Stimulated activated CD4-positive, alpha-beta T cell treated with anti-CD3 and anti-CD28 coated beads, Interleukin-4, amount 100 ng/mL, for 24 hours (primary cell): ENCODE results near the gene SNAP23.
"Not testable (repeated sequence)": the region's sequence is repeated elsewhere in the genome, so short reads cannot be mapped to it uniquely, and the experiment has no call there.

Experiments used
- DNase-seq: peaks from one replicate; pipeline ENCODE4 v3.0.0-alpha.2; 2020

SNAP23 gene

DNA sequence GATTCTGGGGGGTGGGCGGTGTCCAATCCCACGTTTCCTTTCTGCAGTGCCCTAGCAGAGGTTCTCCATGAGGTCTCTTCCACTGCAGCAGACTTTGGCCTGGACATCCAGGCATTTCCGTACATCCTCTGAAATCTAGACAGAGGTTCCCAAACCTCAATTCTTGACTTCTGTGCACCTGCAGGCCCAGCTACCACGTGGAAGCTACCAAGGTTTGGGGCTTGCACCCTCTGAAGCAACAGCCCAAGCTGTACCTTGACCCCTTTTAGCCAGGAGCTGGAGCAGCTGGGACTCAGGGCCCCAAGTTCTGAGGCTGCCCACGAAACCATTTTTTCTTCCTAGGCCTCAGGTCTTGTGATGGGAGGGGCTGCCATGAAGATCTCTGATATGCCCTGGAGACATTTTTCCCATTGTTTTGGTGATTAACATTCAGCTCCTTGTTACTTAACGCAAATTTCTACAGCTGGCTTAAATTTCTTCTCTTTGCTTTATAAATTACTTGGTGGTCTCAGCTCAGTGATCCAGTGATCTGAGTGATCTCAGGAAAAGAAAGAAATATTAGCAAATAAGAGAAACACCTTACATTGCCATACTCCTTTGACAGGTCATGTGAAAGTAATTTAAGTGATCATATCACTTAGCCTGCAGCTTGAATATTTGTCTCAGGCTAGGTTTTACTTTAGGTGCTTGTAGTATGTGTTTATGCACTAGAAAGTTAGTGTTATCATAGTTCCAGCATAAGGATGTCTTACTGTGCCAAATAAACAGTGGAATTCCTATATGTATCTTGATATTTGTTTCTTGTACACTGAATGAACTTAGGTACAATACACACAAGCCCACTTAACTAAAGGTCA lies 3.0 kb downstream of the SNAP23 start:
- no peak for DNase-seq

- DNase-seq: no peak
These were observed 4.6 kb downstream of the SNAP23 start for GRCh38 chr15:42499858-42500609.

GRCh38 chr15:42502477-42502876 lies 7.0 kb downstream of the SNAP23 start:
- DNase-seq: no peak

GRCh38 chr15:42503825-42504224 lies 8.4 kb downstream of the SNAP23 start:
- no peak for DNase-seq

DNA sequence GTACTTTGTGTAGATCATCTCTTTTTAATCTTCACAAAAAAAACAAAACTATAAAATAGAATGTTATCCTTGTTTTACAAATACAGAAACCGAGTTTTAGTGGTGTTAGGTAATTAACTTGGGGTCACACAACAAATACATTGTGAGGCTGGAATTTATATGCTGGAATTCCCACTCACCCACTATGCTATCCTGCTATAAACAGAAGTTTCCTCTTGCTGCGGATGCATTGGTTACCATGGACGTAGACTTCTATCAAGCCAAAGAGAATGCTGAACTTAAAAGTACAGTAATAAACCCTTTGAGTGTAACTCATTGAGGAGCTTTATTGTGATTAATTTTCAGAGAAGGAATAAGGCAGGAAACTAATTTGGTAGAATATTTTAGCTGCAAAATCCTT lies 9.2 kb downstream of the SNAP23 start:
- DNase-seq: no peak

DNA sequence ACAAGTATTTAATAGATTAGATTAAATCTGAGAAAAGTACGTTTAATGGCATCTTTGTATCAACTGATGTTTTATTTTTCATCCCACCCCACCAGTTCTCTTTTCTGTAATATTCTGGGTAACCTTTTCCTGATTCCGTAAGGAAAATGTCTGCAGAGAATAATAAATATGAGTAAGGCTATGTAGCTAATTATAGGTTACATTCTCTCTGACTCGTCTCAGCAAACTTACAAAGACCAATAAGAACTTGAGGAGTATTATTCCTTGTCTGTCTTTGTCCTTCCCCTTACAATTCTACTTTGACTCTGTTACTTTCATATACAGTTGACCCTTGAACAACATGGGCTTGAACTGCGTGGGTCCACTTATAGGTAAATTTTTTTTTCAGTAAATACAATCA lies 12.1 kb downstream of the SNAP23 start:
- no peak for DNase-seq

- DNase-seq: no peak
These were observed 12.8 kb downstream of the SNAP23 start for GRCh38 chr15:42508263-42508690.

DNA sequence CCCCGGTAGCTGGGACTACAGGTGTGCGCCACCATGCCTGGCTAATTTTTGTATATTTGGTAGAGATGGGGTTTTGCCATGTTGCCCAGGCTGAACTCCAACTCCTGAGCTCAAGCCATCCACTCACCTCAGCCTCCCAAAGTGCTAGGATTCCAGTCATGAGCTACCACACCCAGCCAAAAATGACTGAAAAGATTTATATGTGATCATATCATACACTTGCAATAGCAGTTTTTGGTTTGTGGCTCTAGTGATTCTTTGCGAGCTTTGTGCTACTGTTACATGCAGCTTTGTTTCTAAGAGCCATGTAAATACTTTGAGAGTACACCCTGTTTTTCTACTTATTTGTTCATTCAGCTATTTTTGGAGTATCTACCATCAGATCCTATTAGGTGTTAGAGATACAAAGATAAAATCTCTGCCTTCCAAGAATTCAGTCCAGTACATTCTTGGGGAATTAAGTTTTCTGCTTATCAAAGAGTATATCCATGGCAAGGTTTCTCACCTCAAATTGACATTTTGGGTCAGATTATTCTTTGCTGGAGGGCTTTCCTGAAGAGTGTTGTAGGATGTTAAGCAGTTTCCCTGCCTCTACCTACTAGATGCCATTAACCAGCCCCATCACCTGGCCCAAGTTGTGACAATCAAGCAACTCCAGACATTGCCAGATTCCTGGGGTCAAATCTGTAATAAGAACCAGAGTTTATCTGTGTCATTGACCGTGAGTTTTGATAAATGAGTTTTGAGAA lies 15.0 kb downstream of the SNAP23 start:
- DNase-seq: no peak

GRCh38 chr15:42511007-42511391 lies 15.6 kb downstream of the SNAP23 start:
- no peak for DNase-seq

GRCh38 chr15:42523331-42523730 lies 27.9 kb downstream of the SNAP23 start:
- no peak for DNase-seq

DNA sequence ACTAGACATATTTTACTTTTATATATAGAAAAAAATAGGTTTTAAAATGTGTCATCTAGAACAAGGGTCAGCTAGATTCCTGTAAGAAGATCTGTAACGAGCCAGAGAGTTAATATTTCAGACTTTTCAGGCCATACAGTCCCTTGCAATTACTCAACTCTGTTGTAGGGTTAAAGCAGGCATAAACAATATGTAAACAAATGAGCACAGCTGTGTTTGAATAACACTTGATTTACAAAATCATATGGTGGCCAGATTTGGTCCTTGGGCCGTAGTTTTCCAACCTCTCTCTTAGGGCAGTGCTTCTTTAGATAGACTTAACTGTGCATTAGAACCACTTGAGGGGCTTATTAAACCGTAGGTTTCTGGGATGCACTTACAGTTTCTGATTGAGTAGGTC lies 33.5 kb downstream of the SNAP23 start:
- DNase-seq: no peak

- DNase-seq: no peak
These were observed 37.8 kb downstream of the SNAP23 start for GRCh38 chr15:42533246-42533645.

- no peak for DNase-seq
These were observed 49.6 kb downstream of the SNAP23 start for GRCh38 chr15:42544853-42545629.

- DNase-seq: no peak
These were observed 52.4 kb downstream of the SNAP23 start for GRCh38 chr15:42547918-42548248.

GRCh38 chr15:42548249-42549031 lies 53.0 kb downstream of the SNAP23 start, which contains the start of the genes HAUS2 and LRRC57:
Gene HAUS2, plus strand, starts transcription at chr15:42548838. Its CDS starts 35 bp downstream, at chr15:42548873.
Gene LRRC57, minus strand, starts transcription at chr15:42548793. Its CDS starts 359 bp downstream, at chr15:42548434.
- peak; percentile 87 for DNase-seq

GRCh38 chr15:42549032-42549491 lies 53.6 kb downstream of the SNAP23 start:
- peak; percentile 8 for DNase-seq

- no peak for DNase-seq
These were observed 54.4 kb downstream of the SNAP23 start for GRCh38 chr15:42549741-42550392.

DNA sequence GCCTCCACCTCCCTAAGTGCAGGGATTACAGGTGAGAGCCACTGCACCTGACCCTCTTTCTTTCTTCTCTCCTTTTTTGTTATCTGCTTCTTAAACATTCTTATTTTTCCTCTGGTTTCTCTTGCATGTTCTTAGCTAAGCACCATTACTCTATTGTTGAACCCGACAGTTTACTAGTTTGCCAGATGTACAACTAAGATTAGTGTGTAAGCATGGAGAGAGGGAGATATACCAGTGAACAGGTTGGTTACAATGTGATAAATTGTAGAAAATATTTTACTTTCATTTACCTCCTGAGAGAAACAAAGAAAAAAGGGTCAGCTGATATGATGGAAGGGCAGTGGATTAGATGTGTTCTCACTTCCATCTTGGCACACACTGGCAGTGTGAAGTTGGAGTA lies 58.1 kb downstream of the SNAP23 start:
- no peak for DNase-seq

DNA sequence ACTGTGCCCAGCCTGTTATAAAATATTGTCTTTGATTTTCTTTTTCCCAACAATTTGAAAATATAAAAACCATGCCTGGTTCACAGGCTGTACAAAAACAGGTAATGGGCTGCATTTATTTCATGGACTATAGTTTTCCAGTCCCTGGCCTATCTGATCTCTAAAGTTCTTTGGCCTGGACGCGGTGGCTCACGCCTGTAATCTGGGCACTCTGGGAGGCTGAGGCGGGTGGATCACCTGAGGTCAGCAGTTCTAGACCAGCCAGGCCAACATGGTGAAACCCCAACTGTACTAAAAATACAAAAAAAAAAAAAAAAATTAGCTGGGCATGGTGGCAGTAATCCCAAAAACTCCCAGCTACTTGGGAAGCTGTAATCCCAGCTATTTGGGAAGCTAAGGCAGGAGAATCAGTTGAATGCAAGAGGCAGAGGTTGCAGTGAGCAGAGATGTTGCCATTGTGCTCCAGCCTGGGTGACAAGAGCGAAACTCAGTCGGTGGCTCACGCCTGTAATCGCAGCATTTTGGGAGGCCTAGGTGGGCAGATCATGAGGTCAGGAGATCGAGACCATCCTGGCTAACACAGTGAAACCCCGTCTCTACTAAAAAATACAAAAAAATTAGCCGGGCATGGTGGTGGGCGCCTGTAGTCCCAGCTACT lies 61.2 kb downstream of the SNAP23 start:
- DNase-seq: not testable (repeated sequence)

DNA sequence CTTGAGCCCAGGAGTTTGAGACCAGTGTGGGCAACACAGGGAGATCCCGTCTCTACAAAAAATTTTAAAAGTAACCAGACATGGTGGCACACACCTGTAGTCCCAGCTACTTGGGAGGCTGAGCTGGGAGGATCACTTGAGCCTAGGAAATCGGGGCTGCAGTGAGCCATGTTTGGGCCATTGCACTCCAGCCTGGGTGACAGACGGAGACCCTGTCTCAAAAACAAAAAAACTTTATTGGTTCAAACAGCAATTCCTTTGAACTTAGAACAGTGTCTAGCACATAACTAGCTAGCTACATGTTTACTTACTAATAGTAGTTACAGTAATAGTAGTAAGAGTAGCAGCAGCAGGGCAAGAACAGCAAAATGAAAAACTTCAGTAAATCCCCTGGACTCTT lies 63.3 kb downstream of the SNAP23 start:
- DNase-seq: no peak
